Right hindlimb (tissue), 1 donor: ENCODE data around the gene TTN.

Experiments
- DNase-seq: peaks from one replicate; pipeline ENCODE4 v3.0.0-alpha.2; 2018

Gene TTN

GRCh38 chr2:178635897-178636296 lies 171.3 kb downstream of the TTN start:
- no peak for DNase-seq

- no peak for DNase-seq
Observed at GRCh38 chr2:178632729-178633128, 174.5 kb downstream of the TTN start.

GRCh38 chr2:178630581-178630980 lies 176.6 kb downstream of the TTN start:
- DNase-seq: no peak

- DNase-seq: no peak
Observed at GRCh38 chr2:178629463-178629862, 177.8 kb downstream of the TTN start.

- DNase-seq: no peak
Observed at GRCh38 chr2:178628605-178629004, 178.6 kb downstream of the TTN start.

GRCh38 chr2:178627401-178627800 lies 179.8 kb downstream of the TTN start:
- DNase-seq: no peak

GRCh38 chr2:178615969-178616368 lies 191.3 kb downstream of the TTN start:
- DNase-seq: no peak

- DNase-seq: no peak
Observed at GRCh38 chr2:178602901-178603300, 204.3 kb downstream of the TTN start.

- DNase-seq: no peak
Observed at GRCh38 chr2:178592655-178593054, 214.6 kb downstream of the TTN start.

GRCh38 chr2:178589335-178589734 lies 217.9 kb downstream of the TTN start:
- DNase-seq: no peak

GRCh38 chr2:178584666-178585065 lies 222.6 kb downstream of the TTN start:
- no peak for DNase-seq

- no peak for DNase-seq
Observed at GRCh38 chr2:178579006-178579405, 228.2 kb downstream of the TTN start.

- no peak for DNase-seq
Observed at GRCh38 chr2:178574789-178575188, 232.4 kb downstream of the TTN start.

- DNase-seq: no peak
Observed at GRCh38 chr2:178568227-178568626, 239.0 kb downstream of the TTN start.

- DNase-seq: no peak
Observed at GRCh38 chr2:178553047-178553446, 254.2 kb downstream of the TTN start.

GRCh38 chr2:178550352-178550751 lies 256.9 kb downstream of the TTN start:
- no peak for DNase-seq

GRCh38 chr2:178542569-178542968 lies 264.7 kb downstream of the TTN start:
- no peak for DNase-seq

- no peak for DNase-seq
Observed at GRCh38 chr2:178542161-178542560, 265.1 kb downstream of the TTN start.

GRCh38 chr2:178536037-178536436 lies 271.2 kb downstream of the TTN start:
- DNase-seq: no peak

GRCh38 chr2:178531168-178531567 lies 276.1 kb downstream of the TTN start:
- DNase-seq: no peak

- DNase-seq: no peak
Observed at GRCh38 chr2:178530625-178531142, 276.5 kb downstream of the TTN start.

- DNase-seq: no peak
Observed at GRCh38 chr2:178530131-178530530, 277.1 kb downstream of the TTN start.

GRCh38 chr2:178529194-178529593 lies 278.0 kb downstream of the TTN start:
- no peak for DNase-seq

- DNase-seq: no peak
Observed at GRCh38 chr2:178528647-178529046, 278.6 kb downstream of the TTN start.

- no peak for DNase-seq
Observed at GRCh38 chr2:178527592-178527991, 279.6 kb downstream of the TTN start.

GRCh38 chr2:178526256-178526655 lies 281.0 kb downstream of the TTN start:
- no peak for DNase-seq
